Fibroblast of mammary gland (primary cell): ENCODE results near the gene GRIA4.

Experiments
- DNase-seq: peaks from one replicate; pipeline ENCODE4 v3.0.0-alpha.2; 2010; ENCODE audit warnings: low read depth
- H3K4me3 ChIP-seq: 2 replicates; pipeline ENCODE4 v1.5.1; 2011; ENCODE audit warnings: low read depth, mild to moderate bottlenecking, low read length, moderate library complexity; ENCODE audit not compliant: control insufficient read depth
- TF ChIP-seq, protein P1 (sequence below): conservative IDR thresholded peaks from 2 replicates; pipeline ENCODE4 v1.5.1; 2011; ENCODE audit warnings: low read depth, low read length, inconsistent platforms; ENCODE audit not compliant: control insufficient read depth, insufficient read depth

GRIA4 gene

DNA sequence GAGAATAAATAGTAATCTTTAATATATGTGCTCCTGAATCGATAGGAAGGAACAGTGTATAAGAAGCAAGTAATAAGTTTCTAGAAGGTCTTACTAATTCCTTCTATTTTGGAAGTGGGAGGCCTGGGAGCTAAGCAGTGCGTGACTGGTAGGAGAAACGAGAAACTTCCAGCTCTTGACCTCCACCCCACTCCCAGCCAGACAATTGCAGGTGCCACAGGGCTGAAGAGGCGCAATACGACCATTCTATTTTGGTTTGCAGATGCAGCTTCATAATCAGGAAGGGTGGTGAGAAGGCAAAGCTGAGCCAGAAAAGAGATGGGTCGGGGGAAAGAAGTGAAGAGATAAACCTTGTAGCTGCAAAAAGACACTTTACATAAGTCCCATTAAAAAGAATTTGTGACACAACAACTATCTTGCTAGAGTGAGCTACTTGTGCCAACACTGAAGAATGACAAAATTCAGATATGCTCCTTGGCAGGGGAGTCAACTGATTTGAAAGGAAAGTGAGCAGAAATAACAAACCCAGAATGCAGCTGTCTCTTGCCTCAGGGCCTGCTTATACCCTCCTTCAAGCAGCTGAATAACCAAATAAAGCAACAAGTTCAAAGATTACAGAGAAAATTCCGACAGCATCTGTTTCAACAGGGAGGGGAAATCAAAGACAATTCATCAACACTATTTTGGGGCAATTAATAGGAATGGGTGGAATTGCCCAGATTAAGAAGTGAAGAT, 35.1 kb downstream of the GRIA4 start:
- TF ChIP-seq, protein P1, sequence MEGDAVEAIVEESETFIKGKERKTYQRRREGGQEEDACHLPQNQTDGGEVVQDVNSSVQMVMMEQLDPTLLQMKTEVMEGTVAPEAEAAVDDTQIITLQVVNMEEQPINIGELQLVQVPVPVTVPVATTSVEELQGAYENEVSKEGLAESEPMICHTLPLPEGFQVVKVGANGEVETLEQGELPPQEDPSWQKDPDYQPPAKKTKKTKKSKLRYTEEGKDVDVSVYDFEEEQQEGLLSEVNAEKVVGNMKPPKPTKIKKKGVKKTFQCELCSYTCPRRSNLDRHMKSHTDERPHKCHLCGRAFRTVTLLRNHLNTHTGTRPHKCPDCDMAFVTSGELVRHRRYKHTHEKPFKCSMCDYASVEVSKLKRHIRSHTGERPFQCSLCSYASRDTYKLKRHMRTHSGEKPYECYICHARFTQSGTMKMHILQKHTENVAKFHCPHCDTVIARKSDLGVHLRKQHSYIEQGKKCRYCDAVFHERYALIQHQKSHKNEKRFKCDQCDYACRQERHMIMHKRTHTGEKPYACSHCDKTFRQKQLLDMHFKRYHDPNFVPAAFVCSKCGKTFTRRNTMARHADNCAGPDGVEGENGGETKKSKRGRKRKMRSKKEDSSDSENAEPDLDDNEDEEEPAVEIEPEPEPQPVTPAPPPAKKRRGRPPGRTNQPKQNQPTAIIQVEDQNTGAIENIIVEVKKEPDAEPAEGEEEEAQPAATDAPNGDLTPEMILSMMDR: no peak
- DNase-seq: no peak
- H3K4me3 ChIP-seq: no peak overlapping the region

DNA sequence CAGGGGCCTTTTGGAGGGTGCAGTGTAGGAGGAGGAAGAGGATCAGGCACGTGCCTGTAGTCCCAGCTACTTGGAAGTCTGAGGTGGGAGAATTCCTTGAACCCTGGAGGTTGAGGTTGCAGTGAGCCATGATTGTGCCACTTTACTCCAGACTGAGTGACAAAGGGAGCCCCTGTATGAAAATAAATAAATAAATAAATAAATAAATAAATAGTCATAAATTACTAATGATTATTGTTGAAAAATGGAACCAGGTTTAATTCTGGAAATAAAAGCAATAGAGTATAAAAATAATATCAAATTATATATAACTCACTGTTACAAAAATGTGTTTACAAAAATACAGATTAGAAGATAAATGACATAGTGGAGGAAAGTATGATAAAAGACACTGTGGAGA, 37.9 kb downstream of the GRIA4 start:
- no peak overlapping the region for H3K4me3 ChIP-seq
- DNase-seq: no peak
- TF ChIP-seq, protein P1: no peak

DNA sequence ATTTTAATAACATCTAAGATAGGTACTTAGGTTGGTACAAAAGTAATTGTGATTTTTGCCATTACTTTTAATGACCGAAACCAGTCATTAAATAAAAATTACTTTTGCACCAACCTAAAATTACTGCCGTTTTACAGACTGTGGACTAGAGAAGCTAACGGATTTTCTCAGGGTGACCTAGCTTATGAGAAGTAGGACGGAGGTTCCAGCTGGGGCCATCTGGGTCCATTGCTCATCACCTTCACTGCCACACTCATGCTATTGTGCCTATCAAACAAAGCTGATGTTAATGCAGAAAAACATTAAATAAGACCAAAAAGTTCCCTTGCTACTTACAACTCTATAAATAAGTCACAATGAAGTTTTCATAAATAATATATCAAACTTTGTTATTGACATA, 38.9 kb downstream of the GRIA4 start:
- DNase-seq: no peak
- H3K4me3 ChIP-seq: no peak overlapping the region
- TF ChIP-seq, protein P1: no peak

DNA sequence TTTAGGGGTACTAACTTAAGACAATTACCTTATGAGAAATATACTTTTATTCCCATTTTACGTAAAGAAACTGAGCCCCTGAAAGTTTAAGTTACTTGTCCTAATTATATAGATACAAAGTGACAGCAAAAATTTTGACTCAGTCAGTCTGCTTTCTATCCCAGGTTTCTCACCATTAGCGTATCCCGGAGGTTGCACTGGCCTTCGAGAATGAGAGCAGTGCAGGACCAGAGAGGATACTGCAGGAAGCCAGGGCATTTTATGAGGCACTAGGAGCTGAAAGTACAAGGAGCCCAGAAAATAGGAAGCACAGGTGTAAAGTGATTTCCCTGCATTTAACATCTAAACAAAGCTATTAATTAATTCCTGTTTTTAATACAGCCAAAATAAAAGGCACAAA, 55.4 kb downstream of the GRIA4 start:
- DNase-seq: no peak
- TF ChIP-seq, protein P1: no peak
- H3K4me3 ChIP-seq: no peak overlapping the region

DNA sequence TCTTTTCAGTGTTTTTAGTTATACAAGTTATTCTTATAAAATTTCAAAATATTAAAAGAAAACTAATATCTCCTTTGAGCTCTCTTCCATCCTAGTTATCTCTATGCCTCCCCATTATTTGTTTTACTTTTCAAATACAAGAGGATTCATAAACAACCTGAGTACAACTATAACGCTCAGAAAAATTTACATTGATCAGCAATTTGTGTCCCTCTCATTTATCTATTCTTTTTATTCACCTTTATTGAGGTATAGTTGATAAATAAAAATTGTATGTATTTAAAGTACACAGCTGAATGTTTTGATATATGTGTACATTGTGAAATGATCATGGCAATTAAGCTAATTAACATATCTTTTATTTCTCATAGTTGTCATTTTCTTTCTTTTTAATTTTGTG, 57.6 kb downstream of the GRIA4 start:
- no peak for DNase-seq
- H3K4me3 ChIP-seq: no peak overlapping the region
- TF ChIP-seq, protein P1: no peak

DNA sequence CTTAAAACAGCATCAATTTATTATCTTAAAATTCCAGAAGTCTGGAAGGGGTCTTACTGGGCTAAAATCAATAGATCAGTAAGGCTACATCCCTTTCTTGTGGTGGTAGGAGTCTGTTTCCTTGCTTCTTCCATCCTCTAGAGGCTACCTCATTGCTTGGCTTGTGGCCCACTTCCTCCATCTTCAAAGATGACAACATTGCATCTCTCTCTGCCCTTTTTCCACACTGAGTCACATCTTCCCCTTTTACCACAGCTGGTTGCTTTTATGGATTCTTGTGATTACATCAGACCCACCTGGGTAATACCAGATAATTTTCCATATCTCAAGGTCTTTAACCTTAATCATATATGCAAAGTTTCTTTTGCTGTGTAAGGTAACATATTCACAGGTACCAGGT, 60.9 kb downstream of the GRIA4 start:
- H3K4me3 ChIP-seq: no peak overlapping the region
- DNase-seq: peak; percentile 0
- TF ChIP-seq, protein P1: no peak
